ENCODE data around the gene HOXA5. TPM values are rescaled to one million over a fixed set of nuclear protein-coding genes. Genes with fewer than 3 reads are reported as not detected.

HOXA5 gene
- total and polyA plus RNA-seq, 2 donors (not counting 3 experiments of a cell fraction or from before 2014, with no cell fraction given) = 18.6 to 18.8 TPM

- Histone ChIP-seq H2AFZ (ENCODE audit: low read depth, low read length) (no peak overlapping the region), H3K9ac (replicated peaks; ENCODE audit: extremely low read depth, insufficient read depth, low read length) (peak overlapping the region; percentile 84), H3K4me1 (ENCODE audit: control insufficient read depth, extremely low read depth, insufficient read depth, low read length) (peaks cover 79% of the 10 kb centered on the region), H3K79me2 (ENCODE audit: control insufficient read depth, insufficient read depth, low read length) (peaks cover 84% of the 10 kb centered on the region), H3K27me3 (ENCODE audit: control insufficient read depth in 2 of 2, insufficient read depth in 2 of 2, low read length in 2 of 2) (no peaks in the 10 kb centered on the region), H4K20me1 (replicated peaks; ENCODE audit: control insufficient read depth, extremely low read depth, insufficient read depth, low read length) (no peaks in the 10 kb centered on the region), H3K4me3 (replicated peaks in 1 of 3; ENCODE audit: insufficient read depth in 1 of 3, low read depth in 1 of 3, low read length in 3 of 3) (peak overlapping the region in 2 of 3 experiments; percentile 12 to 24), H3K4me2 (ENCODE audit: insufficient read depth, low read length) (peak overlapping the region; percentile 92), H3K36me3 (ENCODE audit: control insufficient read depth in 2 of 2, extremely low read depth in 1 of 2, insufficient read depth in 2 of 2, low read length in 2 of 2) (peaks cover 0 to 7% of the 10 kb centered on the region in 2 experiments), H3K9me1 (replicated peaks; ENCODE audit: control insufficient read depth, extremely low read depth, insufficient read depth, low read length) (no peaks in the 10 kb centered on the region), H3K9me3 (replicated peaks; ENCODE audit: control insufficient read depth, insufficient read depth, low read length) (no peaks in the 10 kb centered on the region), H3K27ac (ENCODE audit: insufficient read depth, low read depth, low read length) (peak overlapping the region; percentile 82)
- DNase-seq (ENCODE audit: low read depth, low spot score) (no peak), FAIRE-seq (no peak)
- no peak for TF ChIP-seq EZH2 (IDR thresholded peaks at IDR 0.05; ENCODE audit: borderline replicate concordance, low read depth, low read length, severe bottlenecking)
- no peak for TF ChIP-seq CTCF (IDR thresholded peaks at IDR 0.05; ENCODE audit: extremely low read depth in 1 of 2, insufficient read depth in 1 of 2, low read depth in 1 of 2, low read length in 2 of 2)
- TF ChIP-seq JUN (IDR thresholded peaks at IDR 0.05; ENCODE audit: borderline replicate concordance, insufficient read depth, insufficient read length, low read depth) = no peak
- TF ChIP-seq POLR2A (IDR thresholded peaks at IDR 0.05; ENCODE audit: low read depth, low read length) = no peak
- TF ChIP-seq GATA2 (IDR thresholded peaks at IDR 0.05; ENCODE audit: insufficient read depth, insufficient read length, low read depth, low read length) = no peak
- TF ChIP-seq, protein P1, sequence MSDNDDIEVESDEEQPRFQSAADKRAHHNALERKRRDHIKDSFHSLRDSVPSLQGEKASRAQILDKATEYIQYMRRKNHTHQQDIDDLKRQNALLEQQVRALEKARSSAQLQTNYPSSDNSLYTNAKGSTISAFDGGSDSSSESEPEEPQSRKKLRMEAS (IDR thresholded peaks at IDR 0.05; ENCODE audit: insufficient read depth, insufficient read length) = no peak
- no peak for TF ChIP-seq MYC (IDR thresholded peaks at IDR 0.05; ENCODE audit: low read depth, low read length)
- TF ChIP-seq FOS (IDR thresholded peaks at IDR 0.05; ENCODE audit: borderline replicate concordance, insufficient read depth, low read length) = no peak
- no peak for TF ChIP-seq POLR2AphosphoS5 (IDR thresholded peaks at IDR 0.05; ENCODE audit: insufficient read depth, low read depth, low read length)
- POLR2A ChIA-PET = no interaction called here
- BruUV-seq (replicated peaks) = no TSS peak
- dilution Hi-C loops (cut with MboI; ENCODE audit: extremely low pct_ligation_motif_present, low sequenced_read_pairs) = no loop called here
- CTCF ChIA-PET = interaction anchor here (1.2 to 3.4 kb wide), 7 partner anchors 9 to 457 kb away, joined by 3 to 15 read pairs (median 4); partner anchors contain the start of gene HOXA7
- intact Hi-C loops (cut with micrococcal nuclease) = no loop called here
Observed at GRCh38 chr7:27138985-27139333, 4.5 kb downstream of the HOXA5 start.
